ENCODE data around the gene PRM2.
"Not testable (repeated sequence)": the region's sequence is repeated elsewhere in the genome, so short reads cannot be mapped to it uniquely, and the experiment has no call there.

PRM2 gene

DNA sequence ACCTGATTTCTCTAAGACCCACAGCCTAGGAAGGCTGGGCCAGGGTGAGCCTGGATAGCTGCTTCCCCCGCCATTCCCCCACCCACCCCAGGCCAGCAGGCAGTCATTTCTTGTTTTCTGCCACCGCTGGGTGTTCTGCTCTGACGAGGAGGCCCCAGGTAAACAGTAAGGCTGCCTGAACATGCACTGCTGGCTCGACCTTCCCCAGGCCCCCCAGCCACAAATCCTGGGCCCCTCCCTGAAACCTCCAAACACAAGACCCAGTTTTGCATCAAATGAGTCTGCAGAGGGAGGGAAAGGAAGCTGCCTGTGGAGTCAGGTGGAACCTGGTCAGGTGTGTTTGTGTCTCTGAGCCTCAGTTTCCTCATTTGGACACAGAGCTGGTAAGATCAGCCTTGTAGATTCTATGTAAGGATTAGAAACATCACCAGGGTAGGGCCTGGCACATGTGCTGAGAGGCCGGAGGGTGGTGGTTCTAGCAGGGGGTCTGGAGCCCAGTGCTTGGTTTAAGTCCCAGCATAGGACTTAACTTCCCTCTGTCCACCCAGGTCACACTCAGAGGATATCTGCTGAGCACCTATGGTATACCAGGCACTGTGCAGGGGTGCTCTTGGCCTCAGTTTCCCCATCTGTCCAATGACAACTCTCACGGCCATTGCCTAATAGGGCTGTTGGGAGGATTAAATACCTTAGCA is 23.7 kb upstream of the PRM2 start:
- Histone ChIP-seq H3K9me3 (ENCODE audit: control insufficient read depth, insufficient read depth, low read length) (no peaks in the 10 kb centered on the region), H3K4me3 (ENCODE audit: low read length) (peak overlapping the region; percentile 24; the same call in 1 of the 2 replicates), H3K27ac (ENCODE audit: low read depth, low read length) (peak overlapping the region; percentile 95), H3K4me2 (ENCODE audit: low read length) (peak overlapping the region; percentile 89), H3K79me2 (ENCODE audit: control insufficient read depth, low read length) (no peaks in the 10 kb centered on the region), H3K4me1 (ENCODE audit: control insufficient read depth, low read length) (peaks cover 91% of the 10 kb centered on the region), H3K9me2 (replicated peaks; ENCODE audit: control insufficient read depth, low read length) (no peaks in the 10 kb centered on the region), H3F3A (ENCODE audit: control insufficient read depth, insufficient read depth) (peaks cover 42% of the 10 kb centered on the region), H4K20me1 (ENCODE audit: control insufficient read depth, insufficient read depth, low read depth, low read length) (no peaks in the 10 kb centered on the region), H3K36me3 (ENCODE audit: control insufficient read depth, low read length) (peaks cover 5% of the 10 kb centered on the region; the same call in 1 of the 2 replicates), H3K27me3 (ENCODE audit: control insufficient read depth, low read length) (no peaks in the 10 kb centered on the region)
- TF ChIP-seq EZH2phosphoT487 (IDR thresholded peaks at IDR 0.05; ENCODE audit: borderline replicate concordance, low read length): no peak
- TF ChIP-seq, protein P1, sequence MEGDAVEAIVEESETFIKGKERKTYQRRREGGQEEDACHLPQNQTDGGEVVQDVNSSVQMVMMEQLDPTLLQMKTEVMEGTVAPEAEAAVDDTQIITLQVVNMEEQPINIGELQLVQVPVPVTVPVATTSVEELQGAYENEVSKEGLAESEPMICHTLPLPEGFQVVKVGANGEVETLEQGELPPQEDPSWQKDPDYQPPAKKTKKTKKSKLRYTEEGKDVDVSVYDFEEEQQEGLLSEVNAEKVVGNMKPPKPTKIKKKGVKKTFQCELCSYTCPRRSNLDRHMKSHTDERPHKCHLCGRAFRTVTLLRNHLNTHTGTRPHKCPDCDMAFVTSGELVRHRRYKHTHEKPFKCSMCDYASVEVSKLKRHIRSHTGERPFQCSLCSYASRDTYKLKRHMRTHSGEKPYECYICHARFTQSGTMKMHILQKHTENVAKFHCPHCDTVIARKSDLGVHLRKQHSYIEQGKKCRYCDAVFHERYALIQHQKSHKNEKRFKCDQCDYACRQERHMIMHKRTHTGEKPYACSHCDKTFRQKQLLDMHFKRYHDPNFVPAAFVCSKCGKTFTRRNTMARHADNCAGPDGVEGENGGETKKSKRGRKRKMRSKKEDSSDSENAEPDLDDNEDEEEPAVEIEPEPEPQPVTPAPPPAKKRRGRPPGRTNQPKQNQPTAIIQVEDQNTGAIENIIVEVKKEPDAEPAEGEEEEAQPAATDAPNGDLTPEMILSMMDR (IDR thresholded peaks at IDR 0.05; ENCODE audit: low read depth, low read length, poor library complexity, severe bottlenecking): no peak

DNA sequence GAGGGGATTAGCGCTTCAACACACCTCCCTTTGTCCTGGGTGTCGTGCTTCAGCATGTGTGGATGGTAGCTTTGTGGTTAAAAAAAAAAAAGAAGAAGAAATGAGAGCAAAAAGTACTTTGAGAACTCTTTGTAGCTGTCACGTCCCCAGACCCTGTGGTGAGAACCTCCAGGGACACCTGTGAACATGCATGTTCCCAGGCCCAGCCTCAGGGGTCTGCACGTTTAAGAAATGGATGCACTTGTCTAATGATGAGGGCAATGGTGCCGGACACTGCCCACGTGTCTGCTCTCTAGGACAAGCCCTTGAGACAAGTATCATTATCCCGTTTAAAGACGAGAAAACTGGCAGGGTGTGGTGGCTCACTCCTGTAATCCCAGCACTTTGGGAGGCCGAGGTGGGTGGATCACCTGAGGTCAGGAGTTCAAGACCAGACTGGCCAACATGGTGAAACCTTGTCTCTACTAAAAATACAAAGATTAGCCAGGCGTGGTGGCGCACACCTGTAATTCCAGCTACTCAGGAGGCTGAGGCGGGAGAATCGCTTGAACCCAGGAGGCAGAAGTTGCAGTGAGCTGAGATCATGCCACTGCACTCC is 22.8 kb upstream of the PRM2 start:
- peak overlapping the region; percentile 89 for H3K4me2 ChIP-seq (ENCODE audit: low read length)
- H3K27me3 ChIP-seq (ENCODE audit: control insufficient read depth, low read length); H3K79me2 ChIP-seq (ENCODE audit: control insufficient read depth, low read length); H3K9me3 ChIP-seq (ENCODE audit: control insufficient read depth, insufficient read depth, low read length); H3K9me2 ChIP-seq (replicated peaks; ENCODE audit: control insufficient read depth, low read length); H4K20me1 ChIP-seq (ENCODE audit: control insufficient read depth, insufficient read depth, low read depth, low read length); H3K36me3 ChIP-seq (ENCODE audit: control insufficient read depth, low read length): not testable (repeated sequence)
- peak overlapping the region; percentile 95 for H3K27ac ChIP-seq (ENCODE audit: low read depth, low read length)
- peaks cover 94% of the 10 kb centered on the region for H3K4me1 ChIP-seq (ENCODE audit: control insufficient read depth, low read length)
- H3K4me3 ChIP-seq (ENCODE audit: low read length): peak overlapping the region; percentile 39; the same call in 1 of the 2 replicates
- H3F3A ChIP-seq (ENCODE audit: control insufficient read depth, insufficient read depth): peaks cover 47% of the 10 kb centered on the region

- Histone ChIP-seq H3K27me3 (ENCODE audit: control insufficient read depth, low read length) (no peaks in the 10 kb centered on the region), H3K79me2 (ENCODE audit: control insufficient read depth, low read length) (no peaks in the 10 kb centered on the region), H3K36me3 (ENCODE audit: control insufficient read depth, low read length) (peaks cover 5% of the 10 kb centered on the region; the same call in 1 of the 2 replicates), H3K4me2 (ENCODE audit: low read length) (peak overlapping the region; percentile 89), H3F3A (ENCODE audit: control insufficient read depth, insufficient read depth) (peaks cover 52% of the 10 kb centered on the region), H3K4me3 (ENCODE audit: low read length) (peak overlapping the region; percentile 62), H3K4me1 (ENCODE audit: control insufficient read depth, low read length) (peaks cover 94% of the 10 kb centered on the region), H3K9me2 (replicated peaks; ENCODE audit: control insufficient read depth, low read length) (no peaks in the 10 kb centered on the region), H4K20me1 (ENCODE audit: control insufficient read depth, insufficient read depth, low read depth, low read length) (no peaks in the 10 kb centered on the region), H3K9me3 (ENCODE audit: control insufficient read depth, insufficient read depth, low read length) (no peaks in the 10 kb centered on the region), H3K27ac (ENCODE audit: low read depth, low read length) (peak overlapping the region; percentile 95)
- TF ChIP-seq, protein P1 (IDR thresholded peaks at IDR 0.05; ENCODE audit: low read depth, low read length, poor library complexity, severe bottlenecking): no peak
- no peak for TF ChIP-seq EZH2phosphoT487 (IDR thresholded peaks at IDR 0.05; ENCODE audit: borderline replicate concordance, low read length)
These were observed 22.0 kb upstream of the PRM2 start for GRCh38 chr16:11298143-11298900.
